Muscle layer of duodenum (tissue), 2 donors: ENCODE data around the gene UBASH3B.
"Not testable (repeated sequence)": the region's sequence is repeated elsewhere in the genome, so short reads cannot be mapped to it uniquely, and the experiment has no call there.

Experiments used
- H3K27ac ChIP-seq: one replicate; pipeline ENCODE4 v1.7.0; 2013; ENCODE audit warnings: mild to moderate bottlenecking, low read length
- H3K27me3 ChIP-seq: one replicate; pipeline ENCODE4 v1.7.0; 2013; ENCODE audit warnings: low read depth, mild to moderate bottlenecking, control low read depth, low read length
- H3K36me3 ChIP-seq, 2 donors: one replicate each; pipeline ENCODE4 v1.7.0; 2013; ENCODE audit warnings: low read length in 2 of 2, control low read depth in 1 of 2, mild to moderate bottlenecking in 1 of 2; ENCODE audit not compliant: insufficient read depth in 2 of 2, control insufficient read depth in 1 of 2
- H3K4me1 ChIP-seq, 2 donors: one replicate each; pipeline ENCODE4 v1.7.0; 2013; ENCODE audit warnings: low read length in 2 of 2, mild to moderate bottlenecking in 2 of 2, control low read depth in 1 of 2, moderate library complexity in 1 of 2; ENCODE audit not compliant: insufficient read depth in 2 of 2, control insufficient read depth in 1 of 2
- H3K4me3 ChIP-seq, 2 donors: one replicate each; pipeline ENCODE4 v1.7.0; 2013; ENCODE audit warnings: low read length in 2 of 2, low read depth in 1 of 2, mild to moderate bottlenecking in 1 of 2
- H3K9me3 ChIP-seq, 2 donors: one replicate each; pipeline ENCODE4 v1.7.0; 2013; ENCODE audit warnings: low read length in 2 of 2, control low read depth in 1 of 2, mild to moderate bottlenecking in 1 of 2; ENCODE audit not compliant: control insufficient read depth in 1 of 2
- donor health status: healthy.

Gene UBASH3B

GRCh38 chr11:122655527-122656072, at the start of gene UBASH3B:
UBASH3B (plus strand) TSS chr11:122655722; CDS start chr11:122656050, 328 bp downstream.
- Histone ChIP-seq H3K4me3 (peak within 1 kb of the TSS; percentile 74 to 82), H3K36me3 (no peaks in the 10 kb centered on the region), H3K27ac (peak within 1 kb of the TSS; percentile 60), H3K27me3 (no peaks in the 10 kb centered on the region), H3K9me3 (no peaks in the 10 kb centered on the region), H3K4me1 (peaks cover 0 to 14% of the 10 kb centered on the region in 2 donors)

- not testable (repeated sequence) for H3K36me3 ChIP-seq, H3K9me3 ChIP-seq, H3K27ac ChIP-seq, H3K27me3 ChIP-seq, H3K4me1 ChIP-seq, H3K4me3 ChIP-seq
These were observed 48.4 kb upstream of the UBASH3B start for GRCh38 chr11:122607162-122607561.

GRCh38 chr11:122612123-122612824, 43.2 kb upstream of the UBASH3B start:
- Histone ChIP-seq H3K36me3 (no peaks in the 10 kb centered on the region), H3K4me1 (no peaks in the 10 kb centered on the region), H3K4me3 (no peak overlapping the region)

GRCh38 chr11:122616718-122617117, 38.8 kb upstream of the UBASH3B start:
- H3K4me1 ChIP-seq = no peaks in the 10 kb centered on the region
- H3K27me3 ChIP-seq = no peaks in the 10 kb centered on the region
- H3K36me3 ChIP-seq = no peaks in the 10 kb centered on the region
- H3K27ac ChIP-seq = no peak overlapping the region
- H3K4me3 ChIP-seq = no peak overlapping the region
- H3K9me3 ChIP-seq = no peaks in the 10 kb centered on the region

More at GRCh38 chr11:122612123-122612824, 43.2 kb upstream of the UBASH3B start:
- Histone ChIP-seq H3K9me3 (no peaks in the 10 kb centered on the region), H3K27me3 (no peaks in the 10 kb centered on the region), H3K27ac (no peak overlapping the region)

- Histone ChIP-seq H3K9me3 (no peaks in the 10 kb centered on the region), H3K27ac (no peak overlapping the region), H3K4me1 (no peaks in the 10 kb centered on the region), H3K27me3 (no peaks in the 10 kb centered on the region), H3K36me3 (no peaks in the 10 kb centered on the region), H3K4me3 (no peak overlapping the region)
These were observed 38.2 kb upstream of the UBASH3B start for GRCh38 chr11:122617297-122617696.

- H3K4me3 ChIP-seq = no peak overlapping the region
- no peaks in the 10 kb centered on the region for H3K4me1 ChIP-seq
- no peaks in the 10 kb centered on the region for H3K9me3 ChIP-seq
- H3K27me3 ChIP-seq = no peaks in the 10 kb centered on the region
- H3K36me3 ChIP-seq = no peaks in the 10 kb centered on the region
- H3K27ac ChIP-seq = no peak overlapping the region
These were observed 37.6 kb upstream of the UBASH3B start for GRCh38 chr11:122617926-122618325.

- no peaks in the 10 kb centered on the region for H3K9me3 ChIP-seq
- no peaks in the 10 kb centered on the region for H3K4me1 ChIP-seq
- H3K36me3 ChIP-seq = no peaks in the 10 kb centered on the region
- H3K27me3 ChIP-seq = no peaks in the 10 kb centered on the region
- no peak overlapping the region for H3K4me3 ChIP-seq
- H3K27ac ChIP-seq = no peak overlapping the region
These were observed 36.6 kb upstream of the UBASH3B start for GRCh38 chr11:122618927-122619326.

- Histone ChIP-seq H3K36me3 (no peaks in the 10 kb centered on the region), H3K27ac (no peak overlapping the region), H3K4me3 (no peak overlapping the region), H3K4me1 (no peaks in the 10 kb centered on the region), H3K27me3 (no peaks in the 10 kb centered on the region), H3K9me3 (no peaks in the 10 kb centered on the region)
These were observed 35.8 kb upstream of the UBASH3B start for GRCh38 chr11:122619757-122620156.

GRCh38 chr11:122625501-122625900, 30.0 kb upstream of the UBASH3B start:
- H3K4me3 ChIP-seq, H3K4me1 ChIP-seq, H3K27ac ChIP-seq, H3K27me3 ChIP-seq, H3K36me3 ChIP-seq, H3K9me3 ChIP-seq: not testable (repeated sequence)

GRCh38 chr11:122625976-122626665, 29.4 kb upstream of the UBASH3B start:
- no peaks in the 10 kb centered on the region for H3K27me3 ChIP-seq
- no peaks in the 10 kb centered on the region for H3K9me3 ChIP-seq
- H3K36me3 ChIP-seq = no peaks in the 10 kb centered on the region
- no peak overlapping the region for H3K4me3 ChIP-seq
- H3K4me1 ChIP-seq = peaks cover 0 to 6% of the 10 kb centered on the region in 2 donors
- H3K27ac ChIP-seq = no peak overlapping the region

- Histone ChIP-seq H3K27me3 (no peaks in the 10 kb centered on the region), H3K27ac (no peak overlapping the region), H3K4me1 (peaks cover 0 to 6% of the 10 kb centered on the region in 2 donors), H3K4me3 (no peak overlapping the region), H3K9me3 (no peaks in the 10 kb centered on the region), H3K36me3 (no peaks in the 10 kb centered on the region)
These were observed 27.8 kb upstream of the UBASH3B start for GRCh38 chr11:122627745-122628144.
